GM21360 (cell line): Measurements from ENCODE around the gene CORO2A.
A peak's percentile ranks its signal among the peaks of the same experiment; 100 is the strongest.
"Not testable (repeated sequence)": the region's sequence is repeated elsewhere in the genome, so short reads cannot be mapped to it uniquely, and the experiment has no call there.

Experiments
- ATAC-seq: cut with Tn5 transposase; IDR thresholded peaks from one replicate; pipeline ENCODE4 v1.9.1; 2021; ENCODE audit warnings: mild to moderate bottlenecking, moderate library complexity; ENCODE audit not compliant: unreplicated experiment

The CORO2A gene

DNA sequence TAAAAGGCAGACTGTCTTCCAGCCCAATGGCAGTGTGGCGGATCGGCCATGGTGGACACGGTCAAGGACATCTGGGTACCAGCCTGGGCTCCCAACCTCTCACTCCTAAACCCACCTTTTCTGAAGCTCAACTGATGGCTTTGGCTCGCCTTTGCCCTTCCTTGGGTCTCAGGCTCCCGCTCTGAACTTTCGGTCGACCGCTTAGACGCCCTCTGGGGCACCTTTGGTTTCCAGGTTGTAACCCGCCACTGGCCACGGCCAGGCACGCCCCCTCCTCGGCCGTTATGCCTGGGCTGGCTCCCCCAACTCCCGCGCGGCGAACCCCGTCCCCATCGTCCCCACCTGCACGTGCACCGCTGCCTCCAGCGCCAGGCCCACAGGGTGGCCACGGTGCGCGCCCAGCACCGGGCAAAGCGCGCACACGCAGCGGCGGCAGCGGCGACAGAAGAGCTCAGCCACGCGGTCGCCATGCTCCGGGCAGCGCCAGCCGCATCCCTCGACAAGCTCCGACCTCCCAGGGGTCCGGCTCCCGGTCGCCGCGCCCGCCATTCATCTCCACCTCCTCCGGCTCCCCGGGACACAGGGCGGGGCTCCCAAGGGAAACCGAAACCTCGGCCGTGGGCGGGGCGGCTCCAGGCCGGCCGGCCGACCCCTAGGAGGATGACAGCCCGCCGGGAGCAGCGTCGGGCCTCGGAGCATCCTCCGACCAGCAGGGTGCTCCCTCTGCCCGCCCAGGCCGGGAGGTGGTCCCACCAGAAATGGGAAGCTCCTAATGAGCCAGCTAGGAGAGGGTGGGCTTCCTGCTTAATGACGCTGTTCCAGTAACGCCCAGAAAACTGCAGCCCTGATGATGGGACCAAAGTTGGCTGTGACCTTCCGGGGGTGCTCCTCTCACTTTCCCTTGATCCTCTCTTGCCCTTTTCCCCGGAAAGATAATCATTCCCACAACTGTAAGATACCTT is 73.5 kb downstream of the CORO2A start, which contains the start of gene TRIM14:
Gene TRIM14, minus strand, starts transcription at position 583 of the 962 bp plus-strand sequence. Its CDS starts 34 bp downstream, at position 549.
- ATAC-seq: peak; percentile 58

DNA sequence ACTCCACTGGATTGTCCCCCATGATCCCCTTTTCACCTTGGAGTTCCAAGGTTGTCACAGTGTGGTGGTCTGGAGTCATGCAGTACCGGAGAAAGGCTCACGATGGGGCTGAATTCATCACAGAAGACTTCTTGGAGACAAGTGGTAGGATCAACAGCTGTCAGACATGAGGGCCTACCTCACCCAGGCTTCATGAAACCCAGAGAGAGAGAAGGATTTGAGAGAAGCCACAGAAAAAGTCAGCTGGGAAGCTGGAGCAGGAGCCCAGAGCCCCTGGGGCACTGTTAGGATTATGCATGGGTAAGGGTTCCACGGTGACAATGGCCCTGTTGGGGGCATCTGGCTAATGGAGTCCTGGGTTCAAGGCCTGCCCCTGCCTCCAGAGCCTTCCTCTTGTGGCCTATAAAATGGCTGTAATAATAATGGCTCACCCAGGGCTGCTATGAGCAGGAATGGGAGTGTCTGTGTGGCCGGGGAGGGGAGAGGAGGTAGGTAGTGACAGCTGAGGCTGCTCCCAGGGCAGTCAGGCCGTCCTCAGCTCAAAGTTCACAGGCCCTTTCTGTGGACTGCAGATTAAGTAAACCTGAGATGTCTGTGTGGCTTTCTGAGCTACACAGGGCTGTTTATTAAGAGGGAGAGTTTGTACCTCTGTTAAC is 74.3 kb downstream of the CORO2A start:
- peak; percentile 67 for ATAC-seq

DNA sequence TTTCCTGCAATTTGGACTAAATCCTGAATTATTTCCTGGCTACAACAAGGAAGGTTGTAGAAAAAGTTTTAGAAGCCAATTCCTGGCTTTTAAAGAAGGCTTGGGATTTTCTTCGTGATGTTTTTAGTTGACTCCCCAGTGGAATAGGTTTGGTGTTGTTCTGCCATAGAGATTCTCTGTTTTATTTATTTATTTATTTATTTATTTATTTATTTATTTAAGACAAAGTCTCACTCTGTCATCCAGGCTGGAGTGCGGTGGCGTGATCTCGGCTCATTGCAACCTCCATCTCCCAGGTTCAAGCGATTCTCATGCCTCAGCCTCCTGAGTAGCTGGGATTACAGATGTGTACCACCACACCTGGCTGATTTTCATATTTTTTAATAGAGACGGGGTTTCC is 75.3 kb downstream of the CORO2A start:
- ATAC-seq: not testable (repeated sequence)

DNA sequence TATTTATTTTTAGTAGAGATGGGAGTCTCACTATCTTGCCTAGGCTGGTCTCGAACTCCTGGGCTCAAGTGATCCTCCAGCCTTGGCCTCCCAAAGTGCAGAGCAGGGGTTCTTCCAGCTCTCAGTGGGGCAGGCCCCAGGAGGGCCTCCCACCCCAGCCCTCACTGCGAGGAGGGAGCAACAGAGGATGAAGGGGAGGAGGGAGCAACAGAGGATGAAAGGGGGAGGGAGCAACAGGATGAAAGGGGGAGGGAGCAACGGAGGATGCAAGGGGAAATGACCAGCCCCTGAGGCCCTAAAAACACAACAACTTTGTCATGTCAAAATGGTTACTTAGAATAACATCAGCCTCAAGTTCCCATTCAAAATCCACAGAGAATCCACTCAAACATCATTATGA is 83.4 kb downstream of the CORO2A start:
- no peak for ATAC-seq

DNA sequence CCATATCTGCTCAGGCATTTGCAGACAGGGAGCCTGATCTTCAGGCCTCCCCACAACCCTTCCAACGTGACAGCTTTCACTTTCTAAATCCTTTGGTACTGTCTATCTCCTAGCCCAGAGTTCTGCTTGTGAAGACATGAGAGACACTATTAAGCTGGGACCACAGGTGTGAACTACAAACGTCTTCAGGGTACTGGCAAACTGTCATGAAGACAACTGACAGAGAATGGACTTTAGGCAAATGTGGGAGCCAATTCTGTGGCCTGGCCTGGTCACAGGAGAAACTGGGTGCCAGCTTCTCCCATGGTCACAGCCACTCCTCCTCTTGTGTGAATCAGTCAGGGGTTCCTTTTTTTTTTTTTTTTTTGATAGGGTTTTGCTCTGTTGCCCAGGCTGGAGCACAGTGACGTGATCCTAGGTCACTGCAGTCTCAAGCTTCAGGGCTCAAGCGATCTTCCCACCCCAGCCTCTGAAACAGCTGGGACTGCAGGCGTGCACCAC is 83.9 kb downstream of the CORO2A start:
- peak; percentile 73 for ATAC-seq

DNA sequence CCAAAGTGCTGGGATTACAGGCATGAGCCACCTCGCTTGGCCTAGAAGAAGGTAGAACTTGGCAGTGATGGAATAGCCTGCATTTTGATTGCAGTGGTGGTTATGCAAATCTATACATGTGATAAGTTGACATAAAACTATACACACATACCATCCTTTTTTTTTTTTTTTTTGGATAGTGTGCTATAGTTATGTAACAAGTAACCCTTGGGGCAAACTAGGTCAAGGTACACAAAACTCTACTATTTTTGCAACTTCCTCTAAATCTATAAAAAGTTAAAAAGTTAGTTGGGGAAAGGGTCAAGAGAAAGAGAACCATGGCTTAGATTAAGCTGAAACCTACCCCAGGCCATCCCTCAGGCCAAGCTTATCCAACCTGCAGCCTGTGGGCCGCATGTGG is 84.5 kb downstream of the CORO2A start:
- no peak for ATAC-seq

DNA sequence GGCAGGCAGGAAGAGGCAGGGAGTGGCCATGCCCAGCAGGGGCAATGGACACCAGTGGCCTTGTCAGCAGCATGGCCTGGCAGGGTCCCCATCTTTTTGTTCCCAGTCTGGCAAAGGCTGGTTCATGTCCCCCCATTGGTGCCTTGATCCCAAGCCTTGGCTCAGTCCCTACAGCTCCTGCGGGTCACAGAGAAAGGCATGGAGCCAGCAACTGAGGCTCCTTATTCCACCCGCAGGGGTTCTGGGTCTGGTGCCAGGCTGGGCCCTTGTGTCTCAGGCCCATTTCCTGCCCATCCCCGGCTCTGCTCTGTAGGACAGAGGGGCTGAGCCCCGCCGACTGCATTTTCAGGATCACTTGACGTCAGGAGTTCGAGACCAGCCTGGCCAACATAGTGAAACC is 87.4 kb downstream of the CORO2A start:
- ATAC-seq: no peak

DNA sequence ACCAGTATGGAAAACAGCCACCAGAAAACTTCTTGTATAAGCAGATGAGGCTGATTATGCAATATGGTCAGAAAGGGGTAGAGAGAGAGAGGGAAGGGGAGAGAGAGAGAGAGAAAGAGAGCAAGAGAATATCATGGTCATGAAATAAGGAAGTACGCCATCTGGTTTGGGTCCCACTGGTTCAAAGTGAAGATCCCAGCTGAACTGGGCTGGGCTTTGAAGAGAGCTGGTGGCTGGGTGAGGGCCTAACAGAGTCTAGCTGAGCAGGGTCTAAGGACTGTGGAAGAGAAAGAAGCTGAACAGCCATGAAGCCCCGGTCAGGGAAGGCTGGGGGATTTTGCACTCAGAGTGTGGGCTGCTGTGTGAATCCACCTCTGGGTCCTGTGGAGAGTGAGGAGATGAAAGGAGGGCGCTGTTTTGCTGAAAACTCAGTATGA is 88.0 kb downstream of the CORO2A start:
- no peak for ATAC-seq

DNA sequence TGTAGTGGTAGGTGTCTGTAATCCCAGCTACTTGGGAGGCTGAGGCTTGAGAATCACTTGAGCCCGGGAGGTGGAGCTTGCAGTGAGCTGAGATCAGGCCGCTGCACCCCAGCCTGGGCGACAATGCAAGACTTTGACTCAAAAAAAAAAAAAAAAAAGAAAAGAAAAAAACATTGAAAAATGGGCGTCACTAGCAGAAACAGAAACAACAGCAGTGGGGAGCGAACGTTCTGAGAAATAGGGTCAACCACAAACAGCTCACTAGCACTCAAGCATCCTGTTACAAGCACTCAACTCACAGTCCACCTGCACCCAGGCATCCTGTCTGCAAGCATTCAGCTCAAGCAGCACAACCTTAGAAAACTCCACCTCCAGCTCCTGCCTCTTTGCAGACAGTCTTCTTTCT is 90.6 kb downstream of the CORO2A start:
- peak; percentile 92 for ATAC-seq

DNA sequence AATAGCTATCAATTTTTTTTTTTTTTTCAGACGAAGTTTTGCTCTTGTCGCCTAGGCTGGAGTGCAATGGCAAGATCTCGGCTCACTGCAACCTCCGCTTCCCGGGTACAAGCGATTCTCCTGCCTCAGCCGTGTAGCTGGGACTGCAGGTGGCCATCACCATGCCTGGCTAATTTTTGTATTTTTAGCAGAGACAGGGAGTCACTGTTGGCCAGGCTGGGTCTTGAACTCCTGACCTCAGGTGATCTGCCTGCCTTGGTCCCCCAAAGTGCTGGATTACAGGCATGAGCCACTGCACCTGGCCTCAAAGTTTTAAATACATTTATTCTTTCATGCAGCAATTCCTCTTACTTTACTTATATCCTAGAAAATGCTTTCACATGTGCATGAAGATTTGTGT is 91.0 kb downstream of the CORO2A start:
- no peak for ATAC-seq

DNA sequence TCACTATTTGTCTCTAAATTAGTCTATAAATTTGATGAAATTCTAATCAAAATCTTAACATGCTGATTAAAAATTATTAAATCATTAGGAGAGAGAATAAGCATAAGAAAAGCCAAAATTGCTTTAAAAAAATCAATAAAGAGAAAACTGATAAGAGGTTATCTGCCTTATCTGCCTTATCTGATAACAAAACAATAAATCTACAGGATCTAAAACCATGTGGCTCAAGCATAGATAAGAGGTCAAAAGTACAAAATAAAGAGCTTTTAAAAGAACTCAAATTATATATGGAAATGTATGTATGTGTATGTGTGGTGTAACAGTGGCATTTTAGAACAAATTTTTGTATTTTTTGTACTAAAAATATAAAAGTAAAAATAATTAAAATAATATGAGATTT is 92.0 kb downstream of the CORO2A start:
- ATAC-seq: no peak

DNA sequence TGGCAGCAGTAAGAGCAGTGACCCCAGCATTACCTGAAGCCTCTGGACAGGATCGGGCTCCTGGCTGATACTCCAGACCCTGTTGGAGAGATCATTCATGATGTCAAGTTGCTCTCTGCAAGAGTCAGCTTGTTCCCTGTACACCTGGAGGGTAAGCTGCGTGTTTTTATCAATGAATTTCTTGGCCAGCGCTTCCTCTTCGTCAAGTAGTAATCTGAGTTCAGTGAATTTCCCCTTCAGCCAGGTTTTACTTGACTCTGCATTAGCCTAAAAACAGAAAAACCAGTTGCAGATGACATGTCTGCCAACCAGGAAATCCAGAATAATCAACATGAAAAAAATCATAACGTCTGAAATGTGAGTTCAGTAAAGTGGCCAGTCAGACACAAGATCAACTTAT is 92.5 kb downstream of the CORO2A start:
- ATAC-seq: no peak

DNA sequence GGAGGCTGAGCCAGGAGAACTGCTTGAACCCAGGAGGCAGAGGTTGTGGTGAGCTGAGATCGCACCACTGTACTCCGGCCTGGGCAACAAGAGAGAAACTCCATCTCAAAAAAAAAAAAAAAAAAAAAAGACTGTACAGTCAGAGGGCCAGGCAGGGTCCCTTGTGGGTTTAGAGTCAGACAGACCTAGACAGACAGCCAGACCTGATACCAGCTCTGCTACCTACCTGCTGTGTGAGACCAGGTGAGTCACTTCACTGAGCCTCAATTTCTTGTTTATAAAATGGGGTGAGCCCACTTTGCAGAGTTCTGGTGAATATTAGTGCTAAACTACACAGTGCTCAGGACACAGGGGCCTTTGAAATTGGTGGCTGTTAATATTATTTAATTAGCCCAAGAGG is 93.1 kb downstream of the CORO2A start:
- ATAC-seq: no peak

DNA sequence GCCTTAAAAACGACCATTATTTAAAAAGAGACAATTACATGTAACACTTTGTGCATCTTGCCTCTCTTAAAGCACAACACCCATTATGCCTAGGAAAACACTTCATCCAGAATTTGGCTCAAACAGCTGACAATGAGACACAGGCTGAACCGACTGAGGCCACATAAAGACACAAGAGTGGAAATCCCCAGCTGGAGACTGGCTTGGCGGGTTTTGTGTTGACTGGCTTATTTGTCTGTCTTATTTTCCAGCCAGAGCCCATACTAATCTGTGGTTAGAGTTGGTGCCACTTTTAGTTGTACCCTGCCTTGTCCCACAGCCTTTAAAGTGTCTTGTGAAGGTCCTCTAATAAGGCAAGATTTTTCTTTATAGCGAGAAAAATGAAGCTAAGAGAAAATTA is 94.6 kb downstream of the CORO2A start:
- no peak for ATAC-seq

DNA sequence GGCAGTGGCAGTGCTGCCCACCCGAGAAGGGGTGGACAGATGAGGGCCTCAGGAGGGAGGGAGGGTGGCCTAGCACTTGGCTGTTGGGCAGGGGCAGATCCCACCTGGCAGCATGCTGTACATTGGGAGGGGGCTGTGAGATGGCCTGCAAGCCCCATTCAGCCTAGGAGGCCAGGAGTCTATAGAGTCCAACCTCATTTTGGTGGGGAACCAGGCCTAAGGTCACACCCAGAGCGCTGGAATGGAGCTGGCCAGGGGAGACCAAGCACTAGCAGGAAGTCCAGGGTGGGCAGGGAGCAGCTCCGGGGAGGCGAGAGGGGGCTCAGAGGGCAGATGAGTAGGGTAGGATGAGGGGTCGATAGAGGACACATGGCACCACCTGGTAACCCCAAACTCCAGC is 96.3 kb downstream of the CORO2A start:
- no peak for ATAC-seq

DNA sequence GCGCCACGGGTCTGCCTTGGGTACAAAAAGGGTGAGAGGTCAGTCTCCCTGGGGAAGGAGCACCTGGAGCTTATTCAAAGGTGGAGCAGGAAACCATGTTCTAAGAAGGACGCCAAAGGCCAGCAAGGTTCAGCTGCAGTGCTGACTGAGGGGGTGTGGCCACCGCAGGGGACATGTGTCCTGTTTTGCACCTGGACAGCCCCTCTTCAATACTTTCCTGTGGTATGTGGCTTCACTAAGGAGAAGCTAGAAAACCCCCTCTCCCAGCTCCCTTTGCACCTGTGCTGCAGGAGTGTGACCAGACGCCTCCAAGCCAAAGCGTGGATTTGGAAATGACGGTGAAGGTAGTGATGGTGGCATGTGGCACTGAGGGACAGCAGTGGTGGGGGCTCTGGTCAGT is 97.0 kb downstream of the CORO2A start:
- ATAC-seq: no peak

DNA sequence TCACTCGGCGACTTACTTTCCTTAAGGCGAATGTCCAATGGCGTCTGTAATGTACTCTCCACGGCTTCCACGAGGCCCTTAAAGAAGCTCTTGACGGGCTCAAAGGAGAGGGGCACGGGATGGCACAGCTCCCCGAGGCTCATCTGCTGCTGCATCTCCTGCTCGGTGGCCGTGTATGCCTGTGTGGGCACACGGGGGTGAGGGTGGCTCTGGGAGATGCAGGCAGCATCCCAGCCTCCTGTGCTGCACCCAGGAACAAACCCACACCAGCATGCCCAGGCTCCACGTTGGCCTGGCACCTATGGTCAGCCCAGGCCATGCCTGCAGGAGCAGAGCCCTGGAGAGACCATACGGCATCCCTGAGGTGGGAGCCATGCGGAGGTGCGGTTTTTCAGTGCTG is 97.6 kb downstream of the CORO2A start:
- ATAC-seq: no peak

DNA sequence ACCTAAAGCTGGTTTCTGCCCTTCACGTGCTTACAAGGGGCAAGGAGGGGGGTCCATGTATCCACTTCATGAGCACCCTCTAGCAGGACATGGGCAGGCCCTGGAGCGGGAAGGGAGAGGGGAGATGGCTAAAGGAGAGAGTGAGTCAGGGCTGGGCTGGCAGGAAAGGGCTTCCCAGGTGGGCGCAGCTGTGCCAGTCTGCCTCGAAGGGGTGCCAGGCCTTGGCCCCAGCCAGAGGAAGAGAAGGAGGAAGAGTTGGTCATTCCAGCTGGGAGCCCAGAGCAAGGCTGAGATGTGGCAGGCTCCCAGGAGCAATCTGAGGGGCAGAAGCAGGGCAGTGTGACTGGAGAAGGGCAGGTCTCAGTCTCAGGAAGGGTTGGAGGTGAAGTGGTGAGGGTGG is 98.1 kb downstream of the CORO2A start:
- ATAC-seq: no peak

DNA sequence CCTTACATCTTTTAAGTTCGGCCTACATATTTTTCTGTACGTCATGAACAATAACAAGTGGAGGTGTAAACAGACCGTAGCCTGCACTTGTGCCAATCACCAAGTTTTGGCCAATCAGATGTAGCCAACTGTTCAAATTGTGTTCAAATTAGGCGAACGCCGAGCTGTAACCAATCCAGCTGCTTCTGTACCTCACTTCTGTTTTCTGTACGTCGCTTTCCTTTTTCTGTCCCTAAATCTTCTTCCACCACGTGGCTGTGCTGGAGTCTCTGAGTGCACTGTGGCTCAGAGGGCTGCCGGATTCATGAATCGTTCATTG is 99.9 kb downstream of the CORO2A start:
- no peak for ATAC-seq

DNA sequence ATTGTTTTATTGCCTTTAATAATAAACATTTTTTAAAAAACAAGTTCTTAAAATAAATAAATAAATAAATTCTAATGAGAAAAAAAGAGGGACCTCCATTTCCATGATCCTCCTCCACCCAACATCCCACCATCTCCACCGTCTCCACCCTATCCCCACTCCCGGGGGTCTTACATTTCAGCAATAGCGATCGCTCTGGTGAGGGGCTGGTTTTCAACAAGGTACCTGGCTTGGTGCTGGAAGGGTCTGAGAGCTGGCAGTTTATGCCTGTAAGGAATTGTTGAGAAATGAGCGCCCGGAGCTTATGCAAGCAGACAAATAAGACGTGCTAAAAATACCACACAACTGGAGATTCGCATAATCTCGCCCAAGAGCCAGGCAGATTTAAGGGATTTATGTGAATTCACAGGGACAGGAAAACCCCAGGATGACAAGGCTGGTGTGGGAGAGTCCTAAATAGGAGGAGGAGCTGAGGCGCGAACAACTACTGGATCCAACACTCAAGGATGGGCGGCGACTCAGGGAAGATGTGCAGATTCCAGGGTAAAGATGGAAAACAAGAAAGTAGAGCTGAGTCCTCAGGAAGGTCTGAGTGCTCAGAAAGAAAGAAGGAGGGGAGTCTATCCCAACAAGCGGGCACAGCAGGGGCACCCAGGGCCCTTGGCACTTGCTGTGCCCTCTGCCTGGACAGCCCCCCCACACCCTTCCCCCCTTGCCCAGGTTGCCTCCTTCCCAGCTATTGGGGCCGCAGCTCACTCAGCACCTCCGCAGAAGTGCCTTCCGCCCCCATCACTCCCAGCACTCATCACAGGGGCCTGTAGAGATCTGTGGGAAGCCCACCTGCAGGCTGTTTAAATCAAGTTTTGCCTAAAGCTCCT is 100.5 kb downstream of the CORO2A start:
- no peak for ATAC-seq

DNA sequence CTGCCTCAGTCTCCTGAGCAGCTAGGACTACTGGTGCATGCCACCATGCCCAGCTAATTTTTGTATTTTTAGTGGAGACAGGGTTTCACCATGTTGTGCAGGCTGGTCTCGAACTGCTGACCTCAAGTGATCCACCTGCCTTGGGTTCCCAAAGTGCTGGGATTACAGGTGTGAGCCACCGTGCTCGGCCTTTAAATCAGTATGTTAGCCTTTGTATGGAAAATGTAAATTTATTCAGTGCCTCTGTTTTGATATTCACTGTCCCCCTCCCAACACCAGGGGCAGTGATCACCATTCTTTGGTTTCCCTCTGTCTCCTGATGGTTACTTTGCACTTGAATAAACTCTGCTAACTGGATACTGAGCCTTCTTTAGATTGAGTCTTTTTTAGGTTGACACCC is 101.8 kb downstream of the CORO2A start:
- ATAC-seq: not testable (repeated sequence)
